Activated CD4-positive, alpha-beta T cell treated with anti-CD3 and anti-CD28 coated beads for 48 hours (primary cell): ENCODE results near the gene VEPH1.

Experiments used
- DNase-seq: peaks from one replicate; pipeline ENCODE4 v3.0.0-alpha.2; 2020

The VEPH1 gene

GRCh38 chr3:157423337-157423736, 79.9 kb downstream of the VEPH1 start:
- DNase-seq = no peak

GRCh38 chr3:157420606-157421130, 82.5 kb downstream of the VEPH1 start:
- DNase-seq = no peak

GRCh38 chr3:157418104-157418503, 85.1 kb downstream of the VEPH1 start:
- no peak for DNase-seq

GRCh38 chr3:157417247-157417646, 86.0 kb downstream of the VEPH1 start:
- no peak for DNase-seq

- DNase-seq = no peak
Measured at GRCh38 chr3:157416347-157417087, 86.7 kb downstream of the VEPH1 start.

GRCh38 chr3:157414861-157415260, 88.4 kb downstream of the VEPH1 start:
- DNase-seq = no peak

GRCh38 chr3:157412323-157412855, 90.8 kb downstream of the VEPH1 start:
- no peak for DNase-seq

- DNase-seq = no peak
Measured at GRCh38 chr3:157410945-157411344, 92.3 kb downstream of the VEPH1 start.

GRCh38 chr3:157409516-157409915, 93.7 kb downstream of the VEPH1 start:
- no peak for DNase-seq

- no peak for DNase-seq
Measured at GRCh38 chr3:157408499-157409149, 94.6 kb downstream of the VEPH1 start.

GRCh38 chr3:157407769-157408168, 95.4 kb downstream of the VEPH1 start:
- no peak for DNase-seq

- no peak for DNase-seq
Measured at GRCh38 chr3:157406394-157406793, 96.8 kb downstream of the VEPH1 start.

GRCh38 chr3:157405457-157405856, 97.8 kb downstream of the VEPH1 start:
- DNase-seq = no peak

- DNase-seq = no peak
Measured at GRCh38 chr3:157404381-157404780, 98.8 kb downstream of the VEPH1 start.

GRCh38 chr3:157398598-157398997, 104.6 kb downstream of the VEPH1 start:
- DNase-seq = no peak

GRCh38 chr3:157394411-157394810, 108.8 kb downstream of the VEPH1 start:
- no peak for DNase-seq

GRCh38 chr3:157393113-157393512, 110.1 kb downstream of the VEPH1 start:
- no peak for DNase-seq

GRCh38 chr3:157392104-157392503, 111.1 kb downstream of the VEPH1 start:
- DNase-seq = no peak

- no peak for DNase-seq
Measured at GRCh38 chr3:157390713-157391515, 112.3 kb downstream of the VEPH1 start.

- DNase-seq = no peak
Measured at GRCh38 chr3:157388976-157389375, 114.2 kb downstream of the VEPH1 start.

- no peak for DNase-seq
Measured at GRCh38 chr3:157387708-157388435, 115.3 kb downstream of the VEPH1 start.

GRCh38 chr3:157384491-157384890, 118.7 kb downstream of the VEPH1 start:
- no peak for DNase-seq

- no peak for DNase-seq
Measured at GRCh38 chr3:157384031-157384430, 119.2 kb downstream of the VEPH1 start.
